Upper lobe of left lung (tissue), 4 donors: Measurements from ENCODE around the gene OGFR.

Source experiments
- CTCF ChIP-seq, 6 experiments: fragments of 450-650 bp in 4 of 6; fragments of 200-600 bp in 2 of 6; sonication (generic) in 2 of 6; IDR thresholded peaks; one replicate each; pipeline ENCODE4 v1.5.1; 2016 to 2019; ENCODE audit warnings: antibody characterized with exemption in 6 of 6
- POLR2A ChIP-seq, 4 donors: fragments of 450-650 bp; IDR thresholded peaks; one replicate each; pipeline ENCODE4 v1.5.1; 2016 to 2017; ENCODE audit warnings: antibody characterized with exemption in 4 of 4, mild to moderate bottlenecking in 2 of 4
- POLR2AphosphoS5 ChIP-seq, 2 donors: sonication (generic); formaldehyde crosslinking; IDR thresholded peaks; one replicate each; pipeline ENCODE4 v1.5.1; 2017; ENCODE audit warnings: antibody characterized with exemption in 2 of 2

GRCh38 chr20:62780204-62780603 lies 24.4 kb upstream of the OGFR start:
- TF ChIP-seq CTCF (IDR thresholded peaks at IDR 0.05) (no peak), POLR2A (IDR thresholded peaks at IDR 0.05) (no peak), POLR2AphosphoS5 (IDR thresholded peaks at IDR 0.05) (no peak)
